Ascending aorta (tissue), 2 donors: Measurements from ENCODE around the gene P2RX2. TPM values are rescaled to one million over a fixed set of nuclear protein-coding genes. Genes with fewer than 3 reads are reported as not detected.

Experiments used
- DNase-seq, 2 donors: peaks; one replicate each; pipeline ENCODE4 v3.0.0-alpha.2; 2019; ENCODE audit warnings: low spot score in 2 of 2
- H3K27ac ChIP-seq, 2 donors: fragments of 200-600 bp; sonication (generic); one replicate each; pipeline ENCODE4 v1.5.1; 2016 to 2017; ENCODE audit warnings: mild to moderate bottlenecking in 1 of 2
- H3K27me3 ChIP-seq: fragments of 200-600 bp; sonication (generic); one replicate; pipeline ENCODE4 v1.5.1; 2017
- H3K36me3 ChIP-seq, 2 donors: fragments of 200-600 bp; sonication (generic); one replicate each; pipeline ENCODE4 v1.5.1; 2016
- H3K4me1 ChIP-seq, 2 donors: fragments of 200-600 bp; sonication (generic); one replicate each; pipeline ENCODE4 v1.5.1; 2016 to 2017; ENCODE audit warnings: mild to moderate bottlenecking in 1 of 2
- H3K4me3 ChIP-seq, 2 donors: fragments of 200-600 bp; sonication (generic); one replicate each; pipeline ENCODE4 v1.5.1; 2016 to 2017; ENCODE audit warnings: mild to moderate bottlenecking in 1 of 2
- H3K9me3 ChIP-seq, 2 donors: fragments of 200-600 bp; sonication (generic); one replicate each; pipeline ENCODE4 v1.5.1; 2016
- CTCF ChIP-seq, 3 experiments: fragments of 200-600 bp in 2 of 3; fragments of 450-650 bp in 1 of 3; sonication (generic) in 2 of 3; IDR thresholded peaks; one replicate each; pipeline ENCODE4 v1.5.1; 2016 to 2019; ENCODE audit warnings: antibody characterized with exemption in 3 of 3, mild to moderate bottlenecking in 1 of 3, moderate library complexity in 1 of 3
- intact Hi-C: fragments of 100-400 bp; cut with DNase I; formaldehyde crosslinking; loops from one replicate; pipeline ENCODE4 v1.15.1; 2023
- total RNA-seq: library from RNA; depleted of rRNA; stranded (reverse); fragments of >200 nt; gene quantifications from one replicate; pipeline ENCODE4 v1.1.0, GENCODE V29; 2016

Gene P2RX2
- total RNA-seq, 1 donor from 2014 or later: not detected

DNA sequence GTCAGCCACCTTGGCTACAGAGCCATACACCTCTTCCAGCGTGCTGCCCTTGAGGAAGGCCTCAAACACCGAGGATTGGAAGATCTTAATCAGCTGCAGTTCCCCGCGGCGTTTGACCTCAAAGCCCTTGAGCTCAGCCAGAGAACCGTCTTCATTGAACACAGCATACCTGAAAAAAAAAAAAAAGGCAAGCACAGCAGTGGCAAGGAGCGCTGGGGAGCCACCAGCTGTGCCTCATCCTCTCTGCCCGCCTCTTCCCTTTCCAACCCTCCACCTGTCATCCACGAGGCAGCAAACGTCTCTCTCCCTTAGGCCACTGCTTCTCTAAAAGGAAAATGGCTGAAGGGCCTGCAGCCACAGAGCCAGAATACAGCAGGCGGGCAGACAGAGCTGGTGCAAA is 42.4 kb downstream of the P2RX2 start:
- intact Hi-C loops: no loop called here
- H3K4me3 ChIP-seq: no peak overlapping the region
- H3K4me1 ChIP-seq: no peaks in the 10 kb centered on the region
- H3K36me3 ChIP-seq: peaks cover 87 to 98% of the 10 kb centered on the region in 2 donors
- peak in 1 of 2 donors; percentile 41 for DNase-seq
- H3K9me3 ChIP-seq: no peaks in the 10 kb centered on the region
- no peak for TF ChIP-seq CTCF (IDR thresholded peaks at IDR 0.05)
- H3K27me3 ChIP-seq: no peaks in the 10 kb centered on the region
- no peak overlapping the region for H3K27ac ChIP-seq

- no peak overlapping the region for H3K4me3 ChIP-seq
- no peak for TF ChIP-seq CTCF (IDR thresholded peaks at IDR 0.05)
- H3K9me3 ChIP-seq: no peaks in the 10 kb centered on the region
- no peaks in the 10 kb centered on the region for H3K27me3 ChIP-seq
- intact Hi-C loops: no loop called here
- H3K4me1 ChIP-seq: no peaks in the 10 kb centered on the region
- DNase-seq: peak in 1 of 2 donors; percentile 28
- no peak overlapping the region for H3K27ac ChIP-seq
- peaks cover 88 to 98% of the 10 kb centered on the region in 2 donors for H3K36me3 ChIP-seq
Measured at GRCh38 chr12:132661972-132662371, 43.4 kb downstream of the P2RX2 start.

- Histone ChIP-seq H3K27ac (no peak overlapping the region), H3K4me1 (no peaks in the 10 kb centered on the region), H3K4me3 (no peak overlapping the region), H3K9me3 (no peaks in the 10 kb centered on the region), H3K36me3 (peaks cover 89 to 98% of the 10 kb centered on the region in 2 donors), H3K27me3 (no peaks in the 10 kb centered on the region)
- peak in 1 of 2 donors; percentile 55 for DNase-seq
- no peak for TF ChIP-seq CTCF (IDR thresholded peaks at IDR 0.05)
- intact Hi-C loops: no loop called here
Measured at GRCh38 chr12:132662901-132663755, 44.6 kb downstream of the P2RX2 start.

DNA sequence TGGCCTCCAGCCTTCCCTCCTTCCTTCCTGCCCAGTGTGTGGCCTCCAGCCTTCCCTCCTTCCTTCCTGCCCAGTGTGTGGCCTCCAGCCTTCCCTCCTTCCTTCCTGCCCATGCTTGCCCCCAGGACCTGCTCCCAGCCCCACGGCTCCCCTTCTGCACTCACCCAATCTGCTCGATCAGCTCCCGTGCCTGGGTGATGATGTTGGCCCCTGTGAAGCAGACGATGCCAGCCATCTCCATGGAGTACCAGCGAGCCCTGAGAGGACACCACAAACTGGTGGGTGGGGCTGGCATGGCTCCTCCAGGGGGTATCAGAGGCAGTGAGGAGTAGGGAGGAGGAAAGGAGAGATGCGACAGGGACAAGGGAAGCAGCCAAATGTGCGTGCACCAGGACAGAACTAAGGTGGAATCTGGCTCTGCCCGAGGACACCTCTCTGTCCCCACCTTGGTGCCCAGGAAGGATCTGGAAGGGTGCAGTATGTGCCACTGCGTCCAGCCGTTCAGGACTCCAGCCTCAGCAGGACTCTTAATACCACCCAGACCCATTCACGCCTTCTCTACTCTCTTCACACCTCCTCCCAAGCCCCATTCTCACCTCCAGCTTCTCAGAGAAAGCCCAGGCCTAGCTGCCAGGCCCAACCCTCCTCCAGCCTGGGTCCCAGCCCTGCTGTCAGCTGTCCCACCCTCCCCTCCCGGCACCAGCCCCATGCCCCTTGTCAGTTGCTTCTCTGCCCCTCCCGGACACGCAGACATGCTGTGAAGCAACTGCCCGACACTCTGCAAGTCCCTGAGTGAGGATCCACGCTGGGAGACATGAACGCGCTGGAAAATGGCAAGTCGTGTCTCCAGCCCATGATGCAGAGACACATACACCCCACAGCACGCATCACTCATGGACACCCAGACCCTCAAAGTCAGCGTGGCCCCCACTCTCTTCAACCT is 45.9 kb downstream of the P2RX2 start:
- Histone ChIP-seq H3K27ac (no peak overlapping the region), H3K36me3 (peaks cover 87 to 98% of the 10 kb centered on the region in 2 donors), H3K9me3 (no peaks in the 10 kb centered on the region), H3K27me3 (no peaks in the 10 kb centered on the region), H3K4me3 (no peak overlapping the region), H3K4me1 (no peaks in the 10 kb centered on the region)
- intact Hi-C loops: no loop called here
- peak in 1 of 2 donors; percentile 55 for DNase-seq
- TF ChIP-seq CTCF (IDR thresholded peaks at IDR 0.05): no peak

DNA sequence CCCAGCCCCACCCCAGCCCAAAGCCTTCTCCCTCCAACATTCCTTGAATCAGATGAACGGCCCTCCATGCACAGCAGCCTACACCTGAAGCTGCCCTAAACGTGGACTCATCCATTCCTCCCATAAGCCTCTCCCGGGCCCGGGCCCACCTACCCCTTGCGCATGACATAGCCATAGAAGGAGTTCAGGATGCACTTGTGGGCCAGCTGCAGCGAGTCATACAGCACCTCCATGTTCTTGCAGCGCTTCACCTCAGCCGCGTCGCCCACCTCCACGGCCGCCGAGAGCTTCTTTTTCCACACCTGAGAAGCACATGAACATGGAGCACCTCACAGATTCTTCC is 46.5 kb downstream of the P2RX2 start:
- H3K27ac ChIP-seq: no peak overlapping the region
- no peaks in the 10 kb centered on the region for H3K27me3 ChIP-seq
- H3K36me3 ChIP-seq: peaks cover 82 to 96% of the 10 kb centered on the region in 2 donors
- no peak for TF ChIP-seq CTCF (IDR thresholded peaks at IDR 0.05)
- H3K4me1 ChIP-seq: no peaks in the 10 kb centered on the region
- no peak for DNase-seq
- no peak overlapping the region for H3K4me3 ChIP-seq
- H3K9me3 ChIP-seq: no peaks in the 10 kb centered on the region
- intact Hi-C loops: no loop called here
